HepG2 (cell line): ENCODE results near the gene ATP2C2.

Experiments
- CEBPB ChIP-seq: IDR thresholded peaks from 2 replicates; pipeline ENCODE4 v1.6.1; 2011; ENCODE audit warnings: low read depth, low read length, improper control_type of control experiment, borderline replicate concordance
- CTCF ChIP-seq: sonication (generic); formaldehyde crosslinking; IDR thresholded peaks from 2 replicates; pipeline ENCODE4 v1.5.0; 2020; ENCODE audit warnings: mild to moderate bottlenecking, missing genetic modification reagents, moderate library complexity
- FIP1L1 ChIP-seq: fragments of 200-400 bp; formaldehyde crosslinking; IDR thresholded peaks from 2 replicates; pipeline ENCODE4 v1.6.1; 2018; ENCODE audit warnings: low read depth, mild to moderate bottlenecking, low read length, moderate library complexity, borderline replicate concordance; ENCODE audit not compliant: insufficient read depth
- NR2F6 ChIP-seq, 2 experiments: IDR thresholded peaks; 2 replicates each; pipeline ENCODE4 v1.6.1; 2016; ENCODE audit warnings: antibody characterized with exemption in 1 of 2, mild to moderate bottlenecking in 1 of 2
- PATZ1 ChIP-seq: sonication (generic); formaldehyde crosslinking; IDR thresholded peaks from 2 replicates; pipeline ENCODE4 v1.4.0; 2020; ENCODE audit warnings: missing genetic modification reagents
- RBFOX2 ChIP-seq: fragments of 200-400 bp; formaldehyde crosslinking; IDR thresholded peaks from 2 replicates; pipeline ENCODE4 v1.6.1; 2017; ENCODE audit warnings: low read depth, mild to moderate bottlenecking, low read length
- TEAD2 ChIP-seq: sonication (generic); formaldehyde crosslinking; IDR thresholded peaks from 2 replicates; pipeline ENCODE4 v1.9.0; 2021; ENCODE audit warnings: missing genetic modification reagents
- ZIK1 ChIP-seq: sonication (generic); formaldehyde crosslinking; IDR thresholded peaks from 2 replicates; pipeline ENCODE4 v1.5.0; 2020; ENCODE audit warnings: mild to moderate bottlenecking, low read depth, missing genetic modification reagents, borderline replicate concordance
- ZNF12 ChIP-seq: sonication (generic); formaldehyde crosslinking; IDR thresholded peaks from 2 replicates; pipeline ENCODE4 v1.5.0; 2020; ENCODE audit warnings: missing genetic modification reagents
- ZNF644 ChIP-seq: IDR thresholded peaks from 2 replicates; pipeline ENCODE4 v1.6.1; 2016; ENCODE audit warnings: low read depth
- ZZZ3 ChIP-seq: sonication (generic); formaldehyde crosslinking; IDR thresholded peaks from 2 replicates; pipeline ENCODE4 v1.4.0; 2020; ENCODE audit warnings: missing genetic modification reagents, mild to moderate bottlenecking, borderline replicate concordance

- no peak for TF ChIP-seq CEBPB
- TF ChIP-seq ZIK1 = no peak
- no peak for TF ChIP-seq ZNF644 (CRISPR knock-in tag)
- TF ChIP-seq CTCF (CRISPR knock-in tag) = no peak
- TF ChIP-seq PATZ1 (CRISPR knock-in tag) = no peak
- TF ChIP-seq RBFOX2 = no peak
- TF ChIP-seq ZNF12 (CRISPR knock-in tag) = no peak
- TF ChIP-seq ZZZ3 (CRISPR knock-in tag) = no peak
- TF ChIP-seq TEAD2 (CRISPR knock-in tag) = no peak
- no peak for TF ChIP-seq FIP1L1
- TF ChIP-seq NR2F6 (IDR thresholded peaks at IDR 0.05) = no peak
- TF ChIP-seq NR2F6 (CRISPR knock-in tag; IDR thresholded peaks at IDR 0.05) = no peak
These were observed 36.1 kb upstream of the ATP2C2 start for GRCh38 chr16:84331998-84332780.
